ENCODE data around the gene SSUH2.

The SSUH2 gene

DNA sequence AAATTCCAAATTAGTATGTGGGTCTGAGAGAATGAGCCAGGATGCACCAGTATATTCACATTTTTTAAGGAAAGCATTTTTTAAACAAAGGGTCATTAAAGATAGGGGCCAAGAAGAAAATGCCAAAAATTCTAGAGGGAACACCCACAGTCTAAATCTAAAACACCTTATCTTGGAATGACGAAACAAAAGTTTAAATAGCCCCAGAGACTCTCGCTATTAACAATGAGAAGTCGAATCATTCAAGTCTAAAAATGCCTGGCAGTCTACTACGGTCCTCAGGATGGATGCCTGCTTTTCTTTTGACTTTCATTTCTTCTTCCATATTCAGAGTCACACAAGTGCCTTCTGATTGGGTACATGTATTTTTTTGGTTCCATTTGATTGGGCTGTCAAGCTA lies 66.3 kb downstream of the SSUH2 start:
- DNase-seq = no peak

GRCh38 chr3:8576841-8577571 lies 67.6 kb downstream of the SSUH2 start:
- no peak for DNase-seq

DNA sequence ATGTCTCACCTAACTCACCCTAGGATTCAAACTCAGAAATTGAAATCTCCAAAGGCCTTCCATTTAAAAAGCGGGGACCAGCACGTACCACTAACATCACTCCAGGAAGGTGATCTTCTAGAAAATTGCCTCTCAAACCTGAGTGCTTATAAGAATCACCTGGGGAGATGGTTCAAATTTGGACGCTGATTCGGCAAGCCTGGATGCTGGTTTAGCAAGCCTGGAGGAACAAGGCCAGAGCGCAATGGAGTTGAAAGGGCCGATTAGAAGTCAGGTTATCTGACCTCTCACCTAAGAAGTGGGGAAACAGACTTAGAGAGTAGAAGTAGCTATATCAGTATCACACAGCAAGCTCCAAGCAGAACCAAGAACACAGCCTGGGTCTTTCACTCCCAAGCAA lies 68.2 kb downstream of the SSUH2 start:
- no peak for DNase-seq

DNA sequence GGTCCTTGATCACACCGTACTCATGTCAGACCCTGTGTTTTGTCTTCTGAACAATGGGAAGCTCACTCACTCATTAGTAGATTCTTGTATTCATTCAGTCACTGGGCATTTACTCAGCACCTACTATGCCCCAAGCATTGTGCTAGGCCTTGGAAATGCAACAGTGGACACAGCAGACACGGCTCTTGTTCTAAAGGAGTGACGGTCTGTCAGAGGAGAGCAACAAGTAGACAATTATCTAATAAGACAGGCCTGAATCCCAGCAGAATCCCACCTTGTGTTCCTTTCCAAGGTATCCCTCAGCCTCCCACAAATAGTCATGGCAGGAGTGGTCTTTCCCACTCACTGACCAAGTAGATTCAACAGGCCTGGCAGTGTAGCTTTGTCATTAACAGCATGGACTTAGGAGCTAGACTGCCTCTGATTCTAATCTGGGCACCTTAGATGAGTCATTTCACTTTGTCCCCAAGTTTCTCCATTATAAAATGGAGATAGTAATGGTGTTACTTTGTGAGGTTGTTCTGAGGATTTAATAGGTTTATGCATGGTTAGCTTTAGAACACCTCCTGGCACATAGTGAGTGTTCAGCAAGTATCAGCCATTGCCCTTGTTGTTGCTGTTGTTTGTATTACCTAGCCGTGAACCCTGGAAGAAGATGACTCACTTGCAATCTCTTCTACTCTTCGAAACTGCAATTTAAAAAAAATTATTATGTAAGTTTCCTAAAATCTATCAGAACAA lies 69.1 kb downstream of the SSUH2 start:
- DNase-seq = no peak

DNA sequence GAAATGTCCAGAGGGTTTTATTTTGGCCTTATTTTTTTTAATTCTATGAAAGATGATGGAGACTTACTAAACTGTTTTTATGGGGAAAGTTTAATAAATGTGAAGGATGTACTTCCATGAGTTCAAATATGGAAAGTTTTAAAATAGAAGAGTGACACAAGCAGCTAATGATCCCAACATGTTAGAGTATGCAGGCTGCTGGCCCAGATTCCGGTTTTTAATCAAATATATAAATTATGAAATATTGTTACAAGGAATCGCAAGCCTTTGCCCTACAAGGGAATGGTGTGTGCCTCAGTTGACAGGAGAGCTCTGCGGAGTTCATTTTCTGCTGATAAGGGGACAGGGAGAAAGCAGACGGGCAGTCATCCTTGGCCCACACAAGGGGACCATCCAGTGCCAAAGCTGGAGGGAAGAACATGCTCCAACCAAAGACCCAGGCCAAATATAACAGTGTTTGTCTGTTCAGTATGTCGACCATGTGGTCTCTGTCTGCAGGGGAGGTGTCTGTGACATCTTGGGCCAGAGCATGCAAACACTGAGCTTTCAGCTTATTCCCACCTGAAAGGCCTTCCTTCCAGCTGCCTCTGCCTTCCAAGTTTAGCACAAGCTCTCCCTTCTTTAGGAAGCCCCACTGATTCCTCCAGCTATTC lies 69.8 kb downstream of the SSUH2 start:
- no peak for DNase-seq

- DNase-seq = no peak
These were observed 70.4 kb downstream of the SSUH2 start for GRCh38 chr3:8574040-8574669.

DNA sequence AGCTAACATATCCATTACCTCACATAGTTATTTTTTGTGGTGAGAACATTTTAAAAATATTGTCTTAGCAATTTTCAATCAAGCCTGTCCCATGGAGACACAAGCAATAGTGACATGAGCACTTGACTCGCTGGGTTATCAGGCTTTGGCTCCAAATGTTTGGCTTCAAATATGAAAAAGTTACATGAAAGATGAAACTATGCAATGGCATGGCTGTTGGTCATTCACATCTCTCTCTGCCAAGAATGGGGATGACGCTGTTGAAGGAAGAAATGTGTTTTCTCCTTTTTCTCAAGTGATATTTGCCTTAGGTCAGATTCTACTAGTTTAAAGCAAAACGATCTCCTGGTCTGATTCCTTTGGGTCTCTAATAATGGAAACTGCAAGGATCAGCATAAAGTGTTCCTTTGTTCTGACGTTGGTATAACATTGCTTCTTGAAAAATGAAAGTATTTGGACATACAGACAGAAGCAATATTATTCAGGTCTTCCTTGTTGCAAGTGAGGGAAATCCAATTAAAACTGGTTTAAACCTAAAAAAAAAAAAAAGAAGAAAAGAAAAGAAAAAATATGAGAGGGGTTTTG lies 71.2 kb downstream of the SSUH2 start:
- no peak for DNase-seq

- DNase-seq = no peak
These were observed 73.3 kb downstream of the SSUH2 start for GRCh38 chr3:8571256-8571655.
